ENCODE data around the gene S100A5.

DNA sequence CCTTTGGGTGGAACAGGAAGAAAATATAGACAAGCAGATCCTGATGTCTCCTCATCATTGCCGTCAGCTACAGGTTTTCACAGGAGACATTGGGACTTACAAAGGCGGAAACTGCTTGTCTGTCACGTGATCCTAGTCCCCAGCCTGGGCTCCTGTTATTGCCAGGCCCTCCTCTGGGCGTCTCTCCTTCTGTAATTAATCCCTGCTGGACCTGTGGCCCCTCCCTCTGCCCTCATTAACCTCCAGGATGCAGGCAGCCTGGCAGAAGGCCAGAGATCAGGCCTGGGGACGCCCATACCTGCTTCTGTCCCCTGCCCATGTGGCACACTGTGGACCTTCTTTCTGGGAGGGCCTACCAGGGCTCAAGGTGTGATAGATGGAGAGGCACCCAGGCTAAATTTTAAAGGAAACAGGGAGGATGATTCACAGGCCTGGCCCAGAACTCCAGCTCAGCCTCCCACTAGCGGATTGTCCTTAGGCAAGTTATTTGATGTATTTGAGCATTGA, 2.4 kb downstream of the S100A5 start:
- TF ChIP-seq SMAD1 (IDR thresholded peaks at IDR 0.05; ENCODE audit: low read depth, partially characterized antibody), result no peak
- TF ChIP-seq, protein P1, sequence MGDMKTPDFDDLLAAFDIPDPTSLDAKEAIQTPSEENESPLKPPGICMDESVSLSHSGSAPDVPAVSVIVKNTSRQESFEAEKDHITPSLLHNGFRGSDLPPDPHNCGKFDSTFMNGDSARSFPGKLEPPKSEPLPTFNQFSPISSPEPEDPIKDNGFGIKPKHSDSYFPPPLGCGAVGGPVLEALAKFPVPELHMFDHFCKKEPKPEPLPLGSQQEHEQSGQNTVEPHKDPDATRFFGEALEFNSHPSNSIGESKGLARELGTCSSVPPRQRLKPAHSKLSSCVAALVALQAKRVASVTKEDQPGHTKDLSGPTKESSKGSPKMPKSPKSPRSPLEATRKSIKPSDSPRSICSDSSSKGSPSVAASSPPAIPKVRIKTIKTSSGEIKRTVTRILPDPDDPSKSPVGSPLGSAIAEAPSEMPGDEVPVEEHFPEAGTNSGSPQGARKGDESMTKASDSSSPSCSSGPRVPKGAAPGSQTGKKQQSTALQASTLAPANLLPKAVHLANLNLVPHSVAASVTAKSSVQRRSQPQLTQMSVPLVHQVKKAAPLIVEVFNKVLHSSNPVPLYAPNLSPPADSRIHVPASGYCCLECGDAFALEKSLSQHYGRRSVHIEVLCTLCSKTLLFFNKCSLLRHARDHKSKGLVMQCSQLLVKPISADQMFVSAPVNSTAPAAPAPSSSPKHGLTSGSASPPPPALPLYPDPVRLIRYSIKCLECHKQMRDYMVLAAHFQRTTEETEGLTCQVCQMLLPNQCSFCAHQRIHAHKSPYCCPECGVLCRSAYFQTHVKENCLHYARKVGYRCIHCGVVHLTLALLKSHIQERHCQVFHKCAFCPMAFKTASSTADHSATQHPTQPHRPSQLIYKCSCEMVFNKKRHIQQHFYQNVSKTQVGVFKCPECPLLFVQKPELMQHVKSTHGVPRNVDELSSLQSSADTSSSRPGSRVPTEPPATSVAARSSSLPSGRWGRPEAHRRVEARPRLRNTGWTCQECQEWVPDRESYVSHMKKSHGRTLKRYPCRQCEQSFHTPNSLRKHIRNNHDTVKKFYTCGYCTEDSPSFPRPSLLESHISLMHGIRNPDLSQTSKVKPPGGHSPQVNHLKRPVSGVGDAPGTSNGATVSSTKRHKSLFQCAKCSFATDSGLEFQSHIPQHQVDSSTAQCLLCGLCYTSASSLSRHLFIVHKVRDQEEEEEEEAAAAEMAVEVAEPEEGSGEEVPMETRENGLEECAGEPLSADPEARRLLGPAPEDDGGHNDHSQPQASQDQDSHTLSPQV (IDR thresholded peaks at IDR 0.05), result no peak
- no peak for TF ChIP-seq EP300 (IDR thresholded peaks at IDR 0.05; ENCODE audit: borderline replicate concordance in 1 of 2, control insufficient read depth in 1 of 2, low read depth in 2 of 2, low read length in 2 of 2)
- TF ChIP-seq JUND (IDR thresholded peaks at IDR 0.05; ENCODE audit: low read depth, low read length), result no peak
- TF ChIP-seq, protein P2, sequence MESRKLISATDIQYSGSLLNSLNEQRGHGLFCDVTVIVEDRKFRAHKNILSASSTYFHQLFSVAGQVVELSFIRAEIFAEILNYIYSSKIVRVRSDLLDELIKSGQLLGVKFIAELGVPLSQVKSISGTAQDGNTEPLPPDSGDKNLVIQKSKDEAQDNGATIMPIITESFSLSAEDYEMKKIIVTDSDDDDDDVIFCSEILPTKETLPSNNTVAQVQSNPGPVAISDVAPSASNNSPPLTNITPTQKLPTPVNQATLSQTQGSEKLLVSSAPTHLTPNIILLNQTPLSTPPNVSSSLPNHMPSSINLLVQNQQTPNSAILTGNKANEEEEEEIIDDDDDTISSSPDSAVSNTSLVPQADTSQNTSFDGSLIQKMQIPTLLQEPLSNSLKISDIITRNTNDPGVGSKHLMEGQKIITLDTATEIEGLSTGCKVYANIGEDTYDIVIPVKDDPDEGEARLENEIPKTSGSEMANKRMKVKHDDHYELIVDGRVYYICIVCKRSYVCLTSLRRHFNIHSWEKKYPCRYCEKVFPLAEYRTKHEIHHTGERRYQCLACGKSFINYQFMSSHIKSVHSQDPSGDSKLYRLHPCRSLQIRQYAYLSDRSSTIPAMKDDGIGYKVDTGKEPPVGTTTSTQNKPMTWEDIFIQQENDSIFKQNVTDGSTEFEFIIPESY (IDR thresholded peaks at IDR 0.05), result no peak
- no peak for TF ChIP-seq RFX5 (IDR thresholded peaks at IDR 0.05; ENCODE audit: low read depth, low read length)
- TF ChIP-seq, protein P3, sequence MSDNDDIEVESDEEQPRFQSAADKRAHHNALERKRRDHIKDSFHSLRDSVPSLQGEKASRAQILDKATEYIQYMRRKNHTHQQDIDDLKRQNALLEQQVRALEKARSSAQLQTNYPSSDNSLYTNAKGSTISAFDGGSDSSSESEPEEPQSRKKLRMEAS (IDR thresholded peaks at IDR 0.05; ENCODE audit: low read depth, low read length), result no peak
- no peak for TF ChIP-seq POLR2A (IDR thresholded peaks at IDR 0.05; ENCODE audit: low read depth, low read length)
- TF ChIP-seq EZH2 (IDR thresholded peaks at IDR 0.05; ENCODE audit: borderline replicate concordance, control insufficient read depth, low read depth, low read length), result no peak
- no peak for TF ChIP-seq SUZ12 (IDR thresholded peaks at IDR 0.05; ENCODE audit: unreplicated experiment)
- TF ChIP-seq ASH2L (IDR thresholded peaks at IDR 0.05; ENCODE audit: borderline replicate concordance, low read depth), result no peak
- TF ChIP-seq, protein P4, sequence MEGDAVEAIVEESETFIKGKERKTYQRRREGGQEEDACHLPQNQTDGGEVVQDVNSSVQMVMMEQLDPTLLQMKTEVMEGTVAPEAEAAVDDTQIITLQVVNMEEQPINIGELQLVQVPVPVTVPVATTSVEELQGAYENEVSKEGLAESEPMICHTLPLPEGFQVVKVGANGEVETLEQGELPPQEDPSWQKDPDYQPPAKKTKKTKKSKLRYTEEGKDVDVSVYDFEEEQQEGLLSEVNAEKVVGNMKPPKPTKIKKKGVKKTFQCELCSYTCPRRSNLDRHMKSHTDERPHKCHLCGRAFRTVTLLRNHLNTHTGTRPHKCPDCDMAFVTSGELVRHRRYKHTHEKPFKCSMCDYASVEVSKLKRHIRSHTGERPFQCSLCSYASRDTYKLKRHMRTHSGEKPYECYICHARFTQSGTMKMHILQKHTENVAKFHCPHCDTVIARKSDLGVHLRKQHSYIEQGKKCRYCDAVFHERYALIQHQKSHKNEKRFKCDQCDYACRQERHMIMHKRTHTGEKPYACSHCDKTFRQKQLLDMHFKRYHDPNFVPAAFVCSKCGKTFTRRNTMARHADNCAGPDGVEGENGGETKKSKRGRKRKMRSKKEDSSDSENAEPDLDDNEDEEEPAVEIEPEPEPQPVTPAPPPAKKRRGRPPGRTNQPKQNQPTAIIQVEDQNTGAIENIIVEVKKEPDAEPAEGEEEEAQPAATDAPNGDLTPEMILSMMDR (IDR thresholded peaks at IDR 0.05 in 2 of 3, conservative IDR thresholded peaks at IDR 0.05 in 1 of 3; ENCODE audit: control insufficient read depth in 2 of 3, extremely low read depth in 1 of 3, insufficient read depth in 1 of 3, low read depth in 3 of 3, low read length in 3 of 3), result no peak
- no peak for TF ChIP-seq CHD1 (IDR thresholded peaks at IDR 0.05; ENCODE audit: low read depth, low read length)
- TF ChIP-seq FOS (IDR thresholded peaks at IDR 0.05; ENCODE audit: borderline replicate concordance, extremely low read depth, insufficient read length), result no peak

Measured in GM12878 (cell line).